PC-3 (cell line): ENCODE data around the gene SUCO. TPM values are rescaled to one million over a fixed set of nuclear protein-coding genes. Genes with fewer than 3 reads are reported as not detected.
A peak's percentile ranks its signal among the peaks of the same experiment; 100 is the strongest.

Source experiments
- ATAC-seq: fragments of 200-7000 bp; cut with Tn5 transposase; 2 replicates; pipeline ENCODE4 v1.9.1; 2020; ENCODE audit warnings: mild to moderate bottlenecking, moderate library complexity
- BruUV-seq: library from RNA; stranded (reverse); fragments of 400-500 nt; replicated peaks from 2 replicates; lab custom pipeline; 2021; lab: Mats Ljungman, UMichigan
- CTCF ChIA-PET: fragments of 300-600 bp; sonication (Branson Sonifier 250); formaldehyde crosslinking; loops from one replicate; lab custom pipeline; 2022; ENCODE audit warnings: antibody characterized with exemption; lab: Charles Lee
- POLR2A ChIA-PET: fragments of 300-600 bp; sonication (Branson Sonifier 250); formaldehyde crosslinking; loops from one replicate; lab custom pipeline; 2022; ENCODE audit warnings: antibody characterized with exemption; ENCODE audit not compliant: unreplicated experiment; lab: Charles Lee
- DNase-seq: peaks from one replicate; pipeline ENCODE4 v3.0.0-alpha.2; 2015
- H2AFZ ChIP-seq: fragments of 300-600 bp; sonication (generic); 2 replicates; pipeline ENCODE4 v1.6.0; 2016; ENCODE audit warnings: antibody characterized with exemption, low read length
- H3F3A ChIP-seq: fragments of 300-600 bp; sonication (generic); one replicate; pipeline ENCODE4 v1.6.0; 2017; ENCODE audit warnings: antibody characterized with exemption, low read length, control low read depth, mild to moderate bottlenecking; ENCODE audit not compliant: unreplicated experiment
- H3K27ac ChIP-seq: fragments of 300-600 bp; sonication (generic); 2 replicates; pipeline ENCODE4 v1.5.1; 2016; ENCODE audit warnings: mild to moderate bottlenecking, low read length
- H3K27me3 ChIP-seq: fragments of 300-600 bp; sonication (generic); 2 replicates; pipeline ENCODE4 v1.6.1; 2016; ENCODE audit warnings: low read length, mixed read lengths
- H3K36me3 ChIP-seq: fragments of 300-600 bp; sonication (generic); 2 replicates; pipeline ENCODE4 v1.6.1; 2016; ENCODE audit warnings: low read depth, mixed run types, low read length, mixed read lengths
- H3K4me1 ChIP-seq: fragments of 300-600 bp; sonication (generic); 2 replicates; pipeline ENCODE4 v1.5.1; 2016; ENCODE audit warnings: low read length; ENCODE audit not compliant: insufficient read depth
- H3K4me2 ChIP-seq: fragments of 300-600 bp; sonication (generic); 2 replicates; pipeline ENCODE4 v1.6.0; 2016; ENCODE audit warnings: low read length
- H3K4me3 ChIP-seq: fragments of 300-600 bp; sonication (generic); 2 replicates; pipeline ENCODE4 v1.5.1; 2016; ENCODE audit warnings: mild to moderate bottlenecking, low read length, mixed read lengths
- H3K79me2 ChIP-seq: fragments of 300-600 bp; sonication (generic); 2 replicates; pipeline ENCODE4 v1.6.1; 2017; ENCODE audit warnings: low read length, mixed read lengths
- H3K9ac ChIP-seq: fragments of 300-600 bp; sonication (generic); 2 replicates; pipeline ENCODE4 v1.6.0; 2016; ENCODE audit warnings: mild to moderate bottlenecking, low read length
- H3K9me2 ChIP-seq: fragments of 300-600 bp; sonication (generic); replicated peaks from 2 replicates; pipeline ENCODE4 v1.6.1; 2016; ENCODE audit warnings: mixed run types, low read length, mixed read lengths
- H3K9me3 ChIP-seq: fragments of 300-600 bp; sonication (generic); 2 replicates; pipeline ENCODE4 v1.6.1; 2016; ENCODE audit warnings: low read length, mixed read lengths
- H4K20me1 ChIP-seq: fragments of 300-600 bp; sonication (generic); 2 replicates; pipeline ENCODE4 v1.6.1; 2016; ENCODE audit warnings: low read length, mixed read lengths
- CTCF ChIP-seq: fragments of 300-600 bp; sonication (generic); conservative IDR thresholded peaks from 2 replicates; pipeline ENCODE4 v1.5.1; 2017; ENCODE audit warnings: antibody characterized with exemption, low read depth, mild to moderate bottlenecking, low read length
- EZH2 ChIP-seq: fragments of 300-600 bp; sonication (generic); IDR thresholded peaks from one replicate; pipeline ENCODE4 v1.6.1; 2017; ENCODE audit warnings: antibody characterized with exemption, mild to moderate bottlenecking, low read length; ENCODE audit not compliant: unreplicated experiment
- EZH2phosphoT487 ChIP-seq: fragments of 300-600 bp; sonication (generic); IDR thresholded peaks from 2 replicates; pipeline ENCODE4 v1.6.1; 2018; ENCODE audit warnings: mild to moderate bottlenecking, antibody characterized with exemption, low read length, borderline replicate concordance
- intact Hi-C: fragments of 100-400 bp; cut with micrococcal nuclease; formaldehyde crosslinking; loops from 2 replicates; pipeline ENCODE4 v1.9.0; 2023
- total RNA-seq: library from RNA; depleted of rRNA; stranded (reverse); fragments of >200 nt; gene quantifications from 2 replicates; pipeline ENCODE4 v1.2.3, GENCODE V29; 2014

SUCO gene
- total RNA-seq, 1 experiment from 2014 or later = 72.0 TPM

GRCh38 chr1:172530000-172530399, 3.0 kb upstream of the SUCO start:
- H3K27me3 ChIP-seq = no peaks in the 10 kb centered on the region
- peaks cover 20% of the 10 kb centered on the region for H3K79me2 ChIP-seq
- POLR2A ChIA-PET = interaction anchor here (0.7 kb wide), 1 partner anchor 23 kb away, joined by 6 read pairs; no protein-coding TSS in a partner anchor
- no peak; the same call in 1 of the 2 replicates for ATAC-seq
- peaks cover 32% of the 10 kb centered on the region for H3K4me1 ChIP-seq
- H3K4me2 ChIP-seq = peak overlapping the region; percentile 46
- H3F3A ChIP-seq = peaks cover 3% of the 10 kb centered on the region
- no TSS peak for BruUV-seq
- H3K9ac ChIP-seq = no peak overlapping the region
- peak; percentile 98 for DNase-seq
- no peaks in the 10 kb centered on the region for H3K36me3 ChIP-seq
- intact Hi-C loops = loop anchor here (10.0 kb wide), 2 partner anchors 385 to 525 kb away; no protein-coding TSS in a partner anchor
- H3K9me3 ChIP-seq = no peaks in the 10 kb centered on the region
- H2AFZ ChIP-seq = peak overlapping the region; percentile 20; the same call in 1 of the 2 replicates
- CTCF ChIA-PET = no interaction called here
- peak overlapping the region; percentile 58 for H3K27ac ChIP-seq
- no peak overlapping the region for H3K4me3 ChIP-seq
- TF ChIP-seq EZH2phosphoT487 (no peak), EZH2 (no peak), CTCF (no peak)
- peaks cover 17% of the 10 kb centered on the region for H4K20me1 ChIP-seq
- no peaks in the 10 kb centered on the region for H3K9me2 ChIP-seq

- TSS peak; percentile 87 for BruUV-seq
- H3K4me2 ChIP-seq = peak overlapping the region; percentile 89
- peaks cover 48% of the 10 kb centered on the region for H3K4me1 ChIP-seq
- peak overlapping the region; percentile 79 for H3K4me3 ChIP-seq
- ChIA-PET POLR2A (interaction anchor here (0.5 to 1.5 kb wide), 13 partner anchors 9 to 749 kb away, joined by 3 to 32 read pairs (median 3); partner anchors contain the start of gene PIGC), CTCF (interaction anchor here (0.6 to 1.5 kb wide), 7 partner anchors 21 to 529 kb away, joined by 3 to 19 read pairs (median 5); no protein-coding TSS in a partner anchor)
- peak overlapping the region; percentile 60 for H3K9ac ChIP-seq
- no peaks in the 10 kb centered on the region for H3K36me3 ChIP-seq
- peak overlapping the region; percentile 39; the same call in 1 of the 2 replicates for H3K27ac ChIP-seq
- no peaks in the 10 kb centered on the region for H3K27me3 ChIP-seq
- H4K20me1 ChIP-seq = peaks cover 33% of the 10 kb centered on the region
- peaks cover 36% of the 10 kb centered on the region for H3K79me2 ChIP-seq
- peak overlapping the region; percentile 92 for H2AFZ ChIP-seq
- no peak for TF ChIP-seq CTCF
- no peak for TF ChIP-seq EZH2
- TF ChIP-seq EZH2phosphoT487 = no peak
- no peaks in the 10 kb centered on the region for H3K9me2 ChIP-seq
- peak; percentile 27 for DNase-seq
- H3K9me3 ChIP-seq = no peaks in the 10 kb centered on the region
- no peak for ATAC-seq
- H3F3A ChIP-seq = peaks cover 3% of the 10 kb centered on the region
- intact Hi-C loops = loop anchor here (1.0 to 10.0 kb wide), 9 partner anchors 18 to 750 kb away; partner anchors contain the start of genes METTL13 and PIGC
These were observed 1.4 kb upstream of the SUCO start for GRCh38 chr1:172531412-172532182.
